NCI-H774 (cell line): ENCODE results near the gene SPATC1L.
"Not testable (repeated sequence)": the region's sequence is repeated elsewhere in the genome, so short reads cannot be mapped to it uniquely, and the experiment has no call there.

Experiments used
- DNase-seq: peaks from one replicate; lab custom pipeline; 2025; lab: John Stamatoyannopoulos, UW

The SPATC1L gene

DNA sequence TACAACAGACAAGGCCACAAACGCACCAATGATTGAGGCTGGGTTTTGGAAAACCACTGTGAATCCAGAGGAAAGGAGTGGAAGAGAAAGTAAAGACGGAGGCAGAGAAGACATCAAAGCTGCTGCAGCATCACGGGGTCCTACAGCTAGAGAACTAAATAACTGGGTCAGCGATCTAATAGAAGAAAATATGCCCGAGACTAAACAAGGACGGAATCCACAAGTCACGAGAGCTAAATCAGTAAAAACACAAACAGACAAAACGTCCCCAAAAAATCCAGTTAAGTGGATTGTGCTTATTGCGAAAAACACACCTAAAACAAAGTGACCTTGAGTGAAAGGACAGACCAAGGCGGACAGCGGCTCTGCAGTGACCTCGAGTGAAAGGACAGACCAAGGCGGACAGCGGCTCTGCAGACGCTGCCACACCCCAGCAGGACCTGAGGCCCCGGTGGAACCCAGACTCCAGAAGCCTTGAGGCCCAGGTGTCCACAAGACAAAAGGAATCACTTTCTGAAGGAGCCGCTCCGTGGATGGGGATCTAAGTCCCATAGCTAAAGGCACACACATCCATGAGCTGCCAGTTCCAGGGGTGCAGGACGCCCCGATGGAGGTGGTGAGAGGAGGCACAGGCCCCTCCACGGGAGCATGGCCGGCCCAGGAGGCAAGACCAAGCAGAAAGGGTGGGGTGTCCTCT, 34.9 kb downstream of the SPATC1L start:
- DNase-seq = no peak

GRCh38 chr21:46148106-46148505, 36.2 kb downstream of the SPATC1L start:
- DNase-seq = no peak

- not testable (repeated sequence) for DNase-seq
Measured at GRCh38 chr21:46147429-46147828, 36.8 kb downstream of the SPATC1L start.

DNA sequence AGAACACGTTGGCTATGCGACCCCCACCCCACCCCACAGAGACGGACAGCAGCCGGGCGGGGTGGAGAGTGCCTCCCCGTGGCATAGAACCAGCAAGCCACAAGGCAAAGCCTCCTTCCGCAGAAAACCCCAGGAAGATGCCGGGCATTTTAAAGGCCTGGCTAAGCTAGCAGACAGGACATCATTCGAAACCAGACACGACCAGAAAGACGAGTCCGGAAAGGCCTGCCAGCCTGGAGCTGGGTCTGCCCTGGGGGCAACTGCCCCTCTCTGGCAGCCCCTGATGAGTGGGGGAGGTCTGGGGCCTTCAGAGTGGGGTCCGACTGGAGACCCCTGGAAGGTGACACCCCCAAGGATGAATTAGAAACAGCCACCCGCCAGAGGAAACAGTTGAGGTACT, 37.4 kb downstream of the SPATC1L start:
- DNase-seq = no peak

DNA sequence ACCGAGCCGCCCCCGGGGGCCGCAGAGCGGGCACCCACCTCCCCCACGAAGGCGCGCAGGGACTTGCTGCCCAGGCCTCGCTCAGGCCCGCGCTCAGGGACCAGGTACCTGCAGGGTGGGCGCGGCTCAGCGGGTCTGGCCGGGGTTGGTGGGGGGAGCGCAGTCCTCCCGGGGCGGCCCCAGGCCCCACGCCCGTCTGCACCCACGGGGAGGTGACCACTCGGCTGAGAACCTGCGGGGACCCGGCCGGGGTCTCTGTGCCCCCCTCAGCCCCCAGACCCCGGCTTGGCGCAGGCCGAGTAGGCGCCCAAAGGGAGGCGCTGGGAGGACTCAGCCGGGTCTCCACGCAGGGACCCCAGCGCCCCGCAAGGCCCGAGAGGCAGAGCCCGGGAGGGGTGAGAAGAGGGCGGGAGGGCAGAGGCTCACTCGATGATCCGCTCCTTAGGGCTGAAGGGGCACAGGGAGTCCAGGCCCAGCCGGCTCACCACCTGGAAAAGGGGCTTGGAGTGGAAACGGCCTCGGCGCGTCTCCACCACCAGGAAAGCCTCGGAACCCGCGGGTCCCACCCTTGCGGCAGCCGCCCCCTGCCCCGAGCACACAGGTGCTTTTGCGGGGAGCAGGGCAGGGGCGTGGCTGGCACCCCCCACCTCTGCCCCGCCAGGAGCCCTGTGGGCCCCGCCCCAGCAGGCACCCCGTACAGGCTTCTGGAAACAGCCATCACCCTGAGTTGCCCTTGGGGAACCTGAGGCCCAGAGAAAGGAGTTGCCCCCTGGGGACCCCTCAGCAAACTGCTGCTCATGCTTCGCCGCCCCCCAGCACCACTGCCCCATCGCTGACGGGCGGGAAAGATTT, 38.2 kb downstream of the SPATC1L start:
- DNase-seq = no peak

- DNase-seq = no peak
Measured at GRCh38 chr21:46145159-46145839, 39.0 kb downstream of the SPATC1L start.

DNA sequence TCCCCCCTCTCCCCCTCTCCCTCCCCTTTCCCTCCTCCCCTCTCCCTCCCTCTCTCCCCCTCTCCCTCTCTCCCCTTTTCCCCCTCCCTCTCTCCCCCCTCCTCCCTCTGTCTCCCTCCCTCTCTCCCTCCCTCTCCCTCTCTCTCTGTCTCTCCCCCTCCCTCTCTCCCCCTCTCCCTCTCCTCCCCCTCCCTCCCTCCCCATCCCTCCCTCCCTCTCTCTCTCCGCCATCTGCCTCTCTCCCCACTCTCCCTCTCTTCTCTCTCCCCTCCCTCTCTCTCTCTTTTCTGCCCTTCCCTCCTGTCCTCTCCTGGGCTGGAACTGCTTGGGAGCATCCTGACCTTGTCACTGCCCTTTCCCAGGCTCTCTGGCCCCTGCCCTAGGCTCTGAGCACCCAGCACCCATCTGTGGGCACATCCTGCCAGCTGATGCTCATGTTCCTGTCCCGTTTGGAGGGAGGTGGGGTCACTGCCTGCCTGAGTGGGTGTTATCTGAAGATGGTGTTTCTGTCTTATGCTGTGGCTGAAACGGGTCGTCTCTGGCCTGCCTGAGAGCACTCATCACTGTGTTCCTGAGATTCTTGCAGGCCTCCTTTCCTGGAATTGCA, 39.7 kb downstream of the SPATC1L start:
- no peak for DNase-seq

GRCh38 chr21:46142582-46143473, 41.4 kb downstream of the SPATC1L start:
- DNase-seq = no peak

DNA sequence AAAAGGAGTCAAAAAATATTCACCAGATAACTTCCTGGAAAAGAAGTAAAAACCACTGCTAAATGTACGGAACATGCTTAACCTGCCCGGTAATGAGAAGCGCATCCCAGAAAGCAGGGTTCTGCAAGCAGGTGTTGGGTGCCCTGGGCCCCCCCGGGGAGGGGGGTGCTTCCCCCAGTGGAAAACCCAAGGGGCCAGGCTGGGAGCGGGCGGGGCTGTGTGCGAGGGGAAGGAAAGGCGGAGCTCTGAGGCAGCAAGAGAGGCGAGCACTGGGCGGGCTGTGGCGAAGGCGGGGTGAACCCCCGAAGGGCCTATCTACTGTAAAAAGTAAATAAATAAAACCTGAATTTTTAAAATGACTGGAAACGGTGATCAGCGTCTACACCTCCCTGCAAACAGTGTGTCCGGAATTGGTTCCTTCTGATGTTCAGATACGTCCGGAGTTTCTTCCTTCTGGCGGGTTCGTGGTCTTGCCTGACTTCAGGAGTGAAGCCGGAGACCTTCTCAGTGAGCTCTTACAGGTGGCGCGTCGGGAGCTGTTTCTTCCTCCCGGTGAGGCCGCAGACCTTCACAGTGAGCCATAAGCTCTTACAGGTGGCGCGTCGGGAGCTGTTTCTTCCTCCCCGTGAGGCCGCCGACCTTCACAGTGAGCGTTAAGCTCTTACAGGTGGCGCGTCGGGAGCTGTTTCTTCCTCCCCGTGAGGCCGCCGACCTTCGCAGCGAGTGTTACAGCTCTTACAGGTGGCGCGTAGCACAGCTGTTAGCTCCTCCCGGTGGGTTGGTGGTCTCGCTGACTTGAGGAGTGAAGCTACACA, 42.3 kb downstream of the SPATC1L start:
- no peak for DNase-seq

DNA sequence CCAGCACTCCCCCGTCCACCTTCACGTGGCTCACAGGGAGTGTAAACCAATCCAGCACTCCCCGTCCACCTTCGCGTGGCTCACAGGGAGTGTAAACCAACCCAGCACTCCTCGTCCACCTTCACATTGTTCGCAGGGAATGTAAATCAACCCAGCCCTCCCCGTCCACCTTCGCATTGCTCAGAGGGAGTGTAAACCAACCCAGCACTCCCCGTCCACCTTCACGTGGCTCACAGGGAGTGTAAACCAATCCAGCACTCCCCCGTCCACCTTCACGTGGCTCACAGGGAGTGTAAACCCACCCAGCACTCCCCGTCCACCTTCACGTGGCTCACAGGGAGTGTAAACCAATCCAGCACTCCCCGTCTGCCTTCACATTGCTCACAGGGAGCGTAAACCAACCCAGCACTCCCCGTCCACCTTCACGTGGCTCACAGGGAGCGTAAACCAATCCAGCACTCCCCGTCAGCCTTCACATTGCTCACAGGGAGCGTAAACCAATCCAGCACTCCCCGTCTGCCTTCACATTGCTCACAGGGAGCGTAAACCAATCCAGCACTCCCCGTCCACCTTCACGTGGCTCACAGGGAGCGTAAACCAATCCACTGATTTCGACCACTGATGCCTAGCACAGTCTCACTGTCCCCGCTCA, 43.8 kb downstream of the SPATC1L start:
- not testable (repeated sequence) for DNase-seq

GRCh38 chr21:46139686-46140085, 44.6 kb downstream of the SPATC1L start:
- no peak for DNase-seq

DNA sequence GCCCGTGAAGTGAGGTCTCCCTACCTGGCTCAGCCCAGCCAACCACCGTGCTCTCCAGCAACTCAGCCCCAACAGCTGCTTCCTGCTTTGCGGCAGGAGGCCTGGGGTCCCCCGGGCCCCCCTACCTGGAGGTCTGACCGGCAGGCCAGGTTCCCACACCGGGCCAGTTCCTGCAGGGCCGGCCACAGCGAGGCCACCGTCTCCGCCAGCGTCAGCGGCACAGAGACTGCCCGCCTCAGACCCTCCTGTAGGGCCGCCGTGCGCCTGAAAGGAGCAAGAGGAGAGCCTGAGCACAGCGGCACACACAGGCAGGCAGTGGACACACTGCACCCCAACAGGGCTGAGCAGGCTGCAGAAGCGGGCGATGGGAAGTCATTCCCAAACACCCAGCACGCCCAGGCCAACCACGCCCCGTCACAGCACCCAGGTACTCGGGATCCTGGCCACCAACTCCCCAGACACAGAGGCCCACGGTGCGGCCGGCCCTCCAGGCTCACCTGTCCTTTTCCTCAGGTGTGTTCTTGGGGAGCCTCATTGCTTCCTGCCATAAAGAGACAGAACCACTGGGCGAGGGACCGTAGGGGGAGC, 45.8 kb downstream of the SPATC1L start:
- DNase-seq = no peak

- no peak for DNase-seq
Measured at GRCh38 chr21:46137908-46138307, 46.4 kb downstream of the SPATC1L start.

GRCh38 chr21:46136739-46137349, 47.4 kb downstream of the SPATC1L start:
- no peak for DNase-seq

DNA sequence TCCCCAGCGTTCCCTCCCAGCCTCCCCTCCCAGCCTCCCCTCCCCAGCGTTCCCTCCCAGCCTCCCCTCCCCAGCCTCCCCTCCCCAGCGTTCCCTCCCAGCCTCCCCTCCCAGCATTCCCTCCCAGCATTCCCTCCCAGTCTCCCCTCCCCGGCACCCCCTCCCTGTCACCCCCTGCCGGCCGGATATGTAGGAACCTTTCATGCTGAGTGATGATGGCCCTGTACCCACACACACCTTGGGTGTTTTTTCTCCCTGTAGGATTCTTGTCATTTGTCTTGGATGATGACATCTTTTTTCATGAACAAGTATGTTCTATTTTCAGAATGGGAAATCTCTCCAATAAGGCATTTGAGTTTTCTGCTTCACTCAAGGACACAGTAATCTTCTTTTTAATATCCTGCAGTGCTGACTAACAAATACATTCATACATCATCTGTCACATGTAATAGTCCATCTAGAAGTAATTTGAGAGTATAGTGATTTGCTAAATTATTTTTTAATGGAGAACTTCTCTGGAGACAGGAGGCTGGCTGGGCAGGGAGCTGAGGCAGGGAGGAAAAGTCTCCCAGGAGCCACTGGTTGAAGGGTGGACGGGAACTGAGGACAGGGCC, 48.4 kb downstream of the SPATC1L start:
- DNase-seq = no peak

- no peak for DNase-seq
Measured at GRCh38 chr21:46131838-46132651, 52.2 kb downstream of the SPATC1L start.

- DNase-seq = no peak
Measured at GRCh38 chr21:46131588-46131837, 52.7 kb downstream of the SPATC1L start.
